GM23248 (cell line): ENCODE measurements around the gene INPP5A.

Experiments used
- EZH2 ChIP-seq: fragments of 200-600 bp; sonication (generic); IDR thresholded peaks from 2 replicates; pipeline ENCODE4 v1.6.1; 2018; ENCODE audit warnings: antibody characterized with exemption, mild to moderate bottlenecking; ENCODE audit not compliant: insufficient read depth, poor library complexity, severe bottlenecking
- EZH2phosphoT487 ChIP-seq: fragments of 200-600 bp; sonication (generic); IDR thresholded peaks from 2 replicates; pipeline ENCODE4 v1.6.1; 2018; ENCODE audit warnings: antibody characterized with exemption, moderate library complexity, mild to moderate bottlenecking, low read depth; ENCODE audit not compliant: insufficient read depth

- TF ChIP-seq EZH2 (no peak), EZH2phosphoT487 (no peak)
These were observed 192.4 kb downstream of the INPP5A start for GRCh38 chr10:132729810-132730572.
